ENCODE data around the gene GIMAP7. TPM values are rescaled to one million over a fixed set of nuclear protein-coding genes. Genes with fewer than 3 reads are reported as not detected.

The GIMAP7 gene
- total and polyA plus RNA-seq, 12 donors, result 7.5 to 77.5 (median 19.8) TPM

DNA sequence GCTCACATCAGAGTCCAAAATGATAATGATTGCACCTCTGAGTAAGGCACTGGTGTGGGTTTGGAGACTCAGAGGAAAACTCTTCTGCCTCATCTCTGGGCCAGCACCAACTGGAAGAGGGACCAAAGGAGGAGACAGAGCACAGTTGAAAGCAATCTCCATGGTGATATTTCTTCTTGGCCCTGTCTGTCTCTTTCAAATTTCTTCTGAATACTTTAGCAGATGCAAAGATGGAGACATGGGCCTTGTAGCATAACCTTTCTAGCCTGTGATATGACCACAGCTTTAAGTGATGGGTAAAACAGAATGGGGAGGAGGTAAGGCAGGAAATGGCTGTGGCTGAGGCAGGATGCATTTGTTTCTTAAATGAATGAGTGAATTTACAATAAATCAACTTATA is 12.2 kb upstream of the GIMAP7 start:
- H3K27ac ChIP-seq, result peak overlapping the region in 1 of 10 donors; percentile 69
- no peak for TF ChIP-seq CTCF (IDR thresholded peaks at IDR 0.05)
- ATAC-seq, result no peak
- H3K36me3 ChIP-seq, result no peaks in the 10 kb centered on the region
- no peak overlapping the region for H3K4me3 ChIP-seq
- no peak for DNase-seq
- intact Hi-C loops (cut with DNase I), result no loop called here
- peaks cover 0 to 35% (median 20%) of the 10 kb centered on the region in 9 donors for H3K4me1 ChIP-seq
- H3K9me3 ChIP-seq, result peaks cover 0 to 27% (median 0%) of the 10 kb centered on the region in 11 donors
- no peaks in the 10 kb centered on the region for H3K27me3 ChIP-seq

GRCh38 chr7:150503155-150503554 is 11.5 kb upstream of the GIMAP7 start:
- Histone ChIP-seq H3K4me1 (peaks cover 0 to 35% (median 20%) of the 10 kb centered on the region in 9 donors), H3K27me3 (no peaks in the 10 kb centered on the region), H3K27ac (peak overlapping the region in 1 of 10 donors; percentile 69), H3K4me3 (no peak overlapping the region), H3K9me3 (peaks cover 0 to 22% (median 0%) of the 10 kb centered on the region in 11 donors), H3K36me3 (no peaks in the 10 kb centered on the region)
- intact Hi-C loops (cut with DNase I), result no loop called here
- no peak for TF ChIP-seq CTCF (IDR thresholded peaks at IDR 0.05)
- ATAC-seq, result no peak
- no peak for DNase-seq
- WGBS, 2 donors, result 61 to 67% methylated on average over 4 of the region's 4 CpGs

- H3K9me3 ChIP-seq, result peaks cover 0 to 18% (median 0%) of the 10 kb centered on the region in 11 donors
- no peak for DNase-seq
- peak overlapping the region in 1 of 10 donors; percentile 69 for H3K27ac ChIP-seq
- intact Hi-C loops (cut with DNase I), result no loop called here
- H3K36me3 ChIP-seq, result no peaks in the 10 kb centered on the region
- WGBS, 2 donors, result 72 to 75% methylated on average over 3 of the region's 3 CpGs
- no peak overlapping the region for H3K4me3 ChIP-seq
- ATAC-seq, result no peak
- TF ChIP-seq CTCF (IDR thresholded peaks at IDR 0.05), result no peak
- no peaks in the 10 kb centered on the region for H3K27me3 ChIP-seq
- peaks cover 0 to 35% (median 20%) of the 10 kb centered on the region in 9 donors for H3K4me1 ChIP-seq
Measured at GRCh38 chr7:150503581-150503980, 11.1 kb upstream of the GIMAP7 start.

GRCh38 chr7:150507947-150508602 is 6.6 kb upstream of the GIMAP7 start:
- Histone ChIP-seq H3K27me3 (no peaks in the 10 kb centered on the region), H3K36me3 (no peaks in the 10 kb centered on the region), H3K4me1 (peaks cover 0 to 38% (median 16%) of the 10 kb centered on the region in 9 donors), H3K9me3 (peaks cover 0 to 4% (median 0%) of the 10 kb centered on the region in 11 donors), H3K4me3 (no peak overlapping the region), H3K27ac (peak overlapping the region in 1 of 10 donors; percentile 23)
- no peak for DNase-seq
- no peak for TF ChIP-seq CTCF (IDR thresholded peaks at IDR 0.05)
- WGBS, 2 donors, result 89 to 91% methylated on average over 4 of the region's 4 CpGs
- intact Hi-C loops (cut with DNase I), result no loop called here
- no peak for ATAC-seq

Data from heart right ventricle (tissue), 16 donors.